Loucy (cell line): ENCODE data around the gene LCN12.

Experiments
- H2AFZ ChIP-seq: fragments of 200-600 bp; sonication (generic); 2 replicates; pipeline ENCODE4 v1.6.0; 2016; ENCODE audit warnings: antibody characterized with exemption, mild to moderate bottlenecking, low read length, moderate library complexity
- H3F3A ChIP-seq: fragments of 200-600 bp; 2 replicates; pipeline ENCODE4 v1.6.0; 2016; ENCODE audit warnings: antibody characterized with exemption, low read depth, mild to moderate bottlenecking
- H3K27me3 ChIP-seq: fragments of 200-600 bp; sonication (generic); 2 replicates; pipeline ENCODE4 v1.6.1; 2014; ENCODE audit warnings: low read length, mild to moderate bottlenecking; ENCODE audit not compliant: insufficient read depth, poor library complexity, severe bottlenecking
- H3K36me3 ChIP-seq: fragments of 200-600 bp; sonication (generic); 2 replicates; pipeline ENCODE4 v1.6.1; 2016; ENCODE audit warnings: low read length; ENCODE audit not compliant: insufficient read depth
- H3K4me1 ChIP-seq: fragments of 200-600 bp; sonication (generic); 2 replicates; pipeline ENCODE4 v1.5.1; 2014; ENCODE audit warnings: low read length, mild to moderate bottlenecking; ENCODE audit not compliant: insufficient read depth, poor library complexity, severe bottlenecking
- H3K4me2 ChIP-seq: fragments of 200-600 bp; sonication (generic); 2 replicates; pipeline ENCODE4 v1.6.0; 2014; ENCODE audit warnings: antibody characterized with exemption, low read length, low read depth, mild to moderate bottlenecking; ENCODE audit not compliant: poor library complexity, severe bottlenecking
- H3K4me3 ChIP-seq: fragments of 200-600 bp; sonication (generic); 2 replicates; pipeline ENCODE4 v1.5.1; 2014; ENCODE audit warnings: low read length, mild to moderate bottlenecking, mixed read lengths; ENCODE audit not compliant: poor library complexity, severe bottlenecking
- H3K79me2 ChIP-seq: fragments of 200-600 bp; sonication (generic); 2 replicates; pipeline ENCODE4 v1.6.1; 2014; ENCODE audit warnings: low read length; ENCODE audit not compliant: insufficient read depth
- H3K9ac ChIP-seq: fragments of 200-600 bp; sonication (generic); 2 replicates; pipeline ENCODE4 v1.6.0; 2014; ENCODE audit warnings: mild to moderate bottlenecking, low read depth, low read length, moderate library complexity; ENCODE audit not compliant: poor library complexity, severe bottlenecking
- H3K9me2 ChIP-seq: fragments of 200-600 bp; sonication (generic); replicated peaks from 2 replicates; pipeline ENCODE4 v1.6.1; 2016; ENCODE audit warnings: low read depth, low read length, mixed read lengths
- H3K9me3 ChIP-seq: fragments of 200-600 bp; sonication (generic); 2 replicates; pipeline ENCODE4 v1.6.1; 2014; ENCODE audit warnings: mild to moderate bottlenecking, antibody characterized with exemption, low read length, low read depth; ENCODE audit not compliant: insufficient read depth
- H4K20me1 ChIP-seq: fragments of 200-600 bp; sonication (generic); 2 replicates; pipeline ENCODE4 v1.6.0; 2014; ENCODE audit warnings: antibody characterized with exemption, low read length, mild to moderate bottlenecking; ENCODE audit not compliant: insufficient read depth, poor library complexity, severe bottlenecking
- CTCF ChIP-seq: fragments of 200-600 bp; sonication (generic); conservative IDR thresholded peaks from 2 replicates; pipeline ENCODE4 v1.5.1; 2014; ENCODE audit warnings: mild to moderate bottlenecking, antibody characterized with exemption, low read length
- EZH2phosphoT487 ChIP-seq: fragments of 200-600 bp; IDR thresholded peaks from 2 replicates; pipeline ENCODE4 v1.6.1; 2018; ENCODE audit warnings: antibody characterized with exemption, mild to moderate bottlenecking, moderate library complexity, borderline replicate concordance

LCN12 gene

GRCh38 chr9:136926749-136927148, 25.3 kb upstream of the LCN12 start:
- no peaks in the 10 kb centered on the region for H3K9me2 ChIP-seq
- no peak overlapping the region for H3K4me3 ChIP-seq
- no peaks in the 10 kb centered on the region for H3K27me3 ChIP-seq
- H3K9ac ChIP-seq, result no peak overlapping the region
- TF ChIP-seq CTCF, result no peak
- no peak for TF ChIP-seq EZH2phosphoT487
- no peaks in the 10 kb centered on the region for H3K9me3 ChIP-seq
- no peaks in the 10 kb centered on the region for H3K4me1 ChIP-seq
- H3K4me2 ChIP-seq, result no peak overlapping the region
- H2AFZ ChIP-seq, result no peak overlapping the region
- no peaks in the 10 kb centered on the region for H3F3A ChIP-seq
- H3K36me3 ChIP-seq, result peaks cover 50% of the 10 kb centered on the region; the same call in 1 of the 2 replicates
- H3K79me2 ChIP-seq, result no peaks in the 10 kb centered on the region
- H4K20me1 ChIP-seq, result no peaks in the 10 kb centered on the region

DNA sequence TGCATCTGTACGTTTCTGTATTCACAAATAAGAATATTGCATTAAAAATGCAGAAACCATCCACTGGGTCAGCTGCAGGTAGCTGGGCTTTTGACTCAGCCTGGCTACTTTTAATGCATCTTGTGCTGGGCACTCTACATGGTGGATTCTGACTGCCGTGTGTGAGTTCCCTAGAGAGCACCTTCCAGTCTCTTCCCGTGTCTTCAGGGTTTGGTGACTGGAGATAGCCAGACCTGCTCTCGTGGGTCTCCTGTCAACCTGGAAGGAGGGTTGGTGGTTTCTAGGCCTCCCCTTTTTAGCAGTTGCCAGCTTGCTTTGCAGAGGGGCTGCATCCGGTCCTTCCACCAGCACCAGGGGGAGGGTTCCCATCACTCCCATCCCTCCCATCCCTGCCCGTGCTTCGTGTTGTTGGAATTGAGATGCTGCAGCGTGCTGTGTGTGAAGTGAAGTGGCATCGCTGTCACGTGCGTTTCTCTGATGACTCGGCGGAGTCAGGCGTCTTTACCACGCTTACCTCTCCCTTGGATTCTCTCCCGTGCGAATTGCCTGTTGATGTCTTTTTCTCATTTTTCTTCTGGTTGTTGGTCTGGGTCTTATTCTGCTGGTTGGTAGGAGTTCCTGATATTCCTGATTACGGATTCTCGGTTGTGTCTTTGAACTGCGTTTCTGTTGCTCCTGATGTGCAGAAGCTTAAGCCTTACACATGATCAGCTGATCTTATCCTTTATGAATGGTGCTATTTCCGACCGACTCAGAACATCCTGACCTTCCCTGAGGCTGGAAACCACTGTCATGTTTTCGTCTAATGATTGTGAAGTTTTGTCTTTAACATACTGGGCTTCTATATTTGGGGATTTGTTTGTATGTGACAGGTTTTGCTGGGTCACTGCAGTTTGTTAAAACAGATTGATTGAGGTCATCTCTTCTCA, 24.5 kb upstream of the LCN12 start:
- Histone ChIP-seq H3K79me2 (no peaks in the 10 kb centered on the region), H3K4me2 (no peak overlapping the region), H3K9ac (no peak overlapping the region), H3K9me2 (no peaks in the 10 kb centered on the region), H4K20me1 (no peaks in the 10 kb centered on the region), H2AFZ (no peak overlapping the region), H3K9me3 (no peaks in the 10 kb centered on the region), H3K27me3 (no peaks in the 10 kb centered on the region), H3K4me3 (no peak overlapping the region), H3F3A (no peaks in the 10 kb centered on the region), H3K4me1 (no peaks in the 10 kb centered on the region), H3K36me3 (peaks cover 42% of the 10 kb centered on the region; the same call in 1 of the 2 replicates)
- TF ChIP-seq CTCF (no peak), EZH2phosphoT487 (no peak)

DNA sequence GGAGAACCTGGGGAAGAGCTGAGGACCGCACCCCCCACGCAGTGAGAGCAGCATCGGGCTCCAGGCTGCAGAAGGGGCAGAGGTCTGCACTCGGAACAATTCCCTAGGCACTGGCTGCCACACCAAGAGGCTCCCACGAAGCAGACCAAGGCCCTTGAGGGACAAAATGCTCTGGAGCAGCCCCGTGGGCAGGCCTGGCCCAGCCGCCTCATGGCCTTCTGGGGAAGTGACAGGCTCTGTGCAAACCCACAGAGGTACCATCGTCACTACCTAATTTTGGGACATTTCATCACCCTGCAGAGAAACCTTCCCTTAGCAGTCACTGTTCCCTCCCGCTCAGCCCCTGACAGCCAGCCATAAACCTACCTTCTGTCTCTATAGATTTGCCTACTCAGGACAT, 23.5 kb upstream of the LCN12 start:
- no peaks in the 10 kb centered on the region for H3F3A ChIP-seq
- H3K9me3 ChIP-seq, result no peaks in the 10 kb centered on the region
- H3K4me2 ChIP-seq, result no peak overlapping the region
- no peaks in the 10 kb centered on the region for H3K9me2 ChIP-seq
- H3K36me3 ChIP-seq, result peaks cover 36% of the 10 kb centered on the region; the same call in 1 of the 2 replicates
- no peaks in the 10 kb centered on the region for H3K27me3 ChIP-seq
- no peaks in the 10 kb centered on the region for H3K4me1 ChIP-seq
- H4K20me1 ChIP-seq, result no peaks in the 10 kb centered on the region
- H3K4me3 ChIP-seq, result no peak overlapping the region
- H2AFZ ChIP-seq, result no peak overlapping the region
- no peak overlapping the region for H3K9ac ChIP-seq
- no peak for TF ChIP-seq CTCF
- no peak for TF ChIP-seq EZH2phosphoT487
- no peaks in the 10 kb centered on the region for H3K79me2 ChIP-seq
